ENCODE results near the gene INSL6.

GRCh38 chr9:5195463-5195862, 10.0 kb upstream of the INSL6 start:
- no peak for TF ChIP-seq POLR2A (IDR thresholded peaks at IDR 0.05)
- TF ChIP-seq CTCF (IDR thresholded peaks at IDR 0.05): no peak
